K562 (cell line): ENCODE measurements around the gene TMEM184A. TPM values are rescaled to one million over a fixed set of nuclear protein-coding genes. Genes with fewer than 3 reads are reported as not detected.

Source experiments
- AFF4 ChIP-seq: sonication (generic); formaldehyde crosslinking; IDR thresholded peaks from 2 replicates; pipeline ENCODE4 v1.8.0; 2023; ENCODE audit warnings: mild to moderate bottlenecking, missing genetic modification reagents
- ARHGAP35 ChIP-seq: fragments of 450-650 bp; IDR thresholded peaks from 2 replicates; pipeline ENCODE4 v1.6.1; 2018; ENCODE audit not compliant: partially characterized antibody
- ATF1 ChIP-seq, 2 experiments: fragments of 450-650 bp in 1 of 2; IDR thresholded peaks; 2 replicates each; pipeline ENCODE4 v1.6.1; 2016; ENCODE audit warnings: missing compliant biosample characterization in 1 of 2, missing genetic modification characterization in 1 of 2
- C11orf30 ChIP-seq: fragments of 450-650 bp; IDR thresholded peaks from 2 replicates; pipeline ENCODE4 v1.6.1; 2016; ENCODE audit warnings: low read depth, mild to moderate bottlenecking
- DDX20 ChIP-seq: fragments of 450-650 bp; IDR thresholded peaks from 2 replicates; pipeline ENCODE4 v1.6.1; 2016; ENCODE audit warnings: missing genetic modification characterization, low read depth, mild to moderate bottlenecking, missing compliant biosample characterization, moderate library complexity
- ETV5 ChIP-seq: sonication (generic); formaldehyde crosslinking; IDR thresholded peaks from 2 replicates; pipeline ENCODE4 v1.4.0; 2020; ENCODE audit warnings: low read depth, mild to moderate bottlenecking, missing genetic modification reagents
- FOXK2 ChIP-seq, 2 experiments: fragments of 450-650 bp; IDR thresholded peaks in 1 of 2; conservative IDR thresholded peaks in 1 of 2; 2 replicates each; pipeline ENCODE4 v1.6.1; 2016; ENCODE audit warnings: low read depth in 2 of 2, mild to moderate bottlenecking in 1 of 2
- HDAC6 ChIP-seq: IDR thresholded peaks from 2 replicates; pipeline ENCODE4 v1.6.1; 2012; ENCODE audit warnings: low read depth, mild to moderate bottlenecking, control low read depth, inconsistent platforms, low read length, moderate library complexity
- MEF2A ChIP-seq: IDR thresholded peaks from 2 replicates; pipeline ENCODE4 v1.6.1; 2011; ENCODE audit warnings: low read depth, mild to moderate bottlenecking, low read length, moderate library complexity; ENCODE audit not compliant: control insufficient read depth
- MNT ChIP-seq, 2 experiments: fragments of 450-650 bp; conservative IDR thresholded peaks; 2 replicates each; pipeline ENCODE4 v1.6.1; 2017; ENCODE audit warnings: mild to moderate bottlenecking in 2 of 2, moderate library complexity in 2 of 2
- MYC ChIP-seq, 2 experiments: fragments of 250-450 bp in 1 of 2; sonication (Bioruptor Pico) in 1 of 2; IDR thresholded peaks; 2 replicates each; pipeline versions ENCODE4 v1.5.1 to v1.6.1; 2012 to 2021; ENCODE audit warnings: low read depth in 2 of 2, borderline replicate concordance in 1 of 2, improper control_type of control experiment in 1 of 2, low read length in 1 of 2, mild to moderate bottlenecking in 1 of 2, moderate library complexity in 1 of 2
- PREB ChIP-seq: sonication (generic); formaldehyde crosslinking; IDR thresholded peaks from 2 replicates; pipeline ENCODE4 v1.8.1; 2023; ENCODE audit warnings: mild to moderate bottlenecking, missing genetic modification reagents
- SAP30 ChIP-seq: fragments of 200-600 bp; sonication (generic); IDR thresholded peaks from 2 replicates; pipeline ENCODE4 v1.6.1; 2012; ENCODE audit warnings: borderline replicate concordance, low read depth, mild to moderate bottlenecking, moderate library complexity, low read length, control low read depth, inconsistent platforms; ENCODE audit not compliant: insufficient read depth, poor library complexity, severe bottlenecking
- TCF3 ChIP-seq: sonication (generic); formaldehyde crosslinking; IDR thresholded peaks from 2 replicates; pipeline ENCODE4 v1.4.0; 2020; ENCODE audit warnings: mild to moderate bottlenecking, missing genetic modification reagents
- ZNF644 ChIP-seq: fragments of 200-800 bp; sonication (Bioruptor generic); IDR thresholded peaks from 2 replicates; pipeline ENCODE4 v1.6.1; 2016; ENCODE audit warnings: low read depth, missing genetic modification characterization, missing compliant biosample characterization
- ZNF79 ChIP-seq: fragments of 250-450 bp; sonication (Bioruptor Pico); IDR thresholded peaks from 2 replicates; pipeline ENCODE4 v1.4.0; 2020; ENCODE audit warnings: low read depth, mild to moderate bottlenecking, moderate library complexity
- polyA plus RNA-seq, 8 experiments: library from polyadenylated mRNA; depleted of rRNA in 4 of 8; stranded (reverse) in 5 of 8; unstranded in 3 of 8; fragments of >200 nt; fragmentation: Nextera tagmentation in 2 of 8; fragmentation: Illumina TruSeq in 1 of 8; extraction: Ambion mirVana in 2 of 8; extraction: Trizol in 1 of 8; gene quantifications; 2 replicates each; pipeline versions ENCODE4 v1.2.1 to v1.2.3, GENCODE V29; 2011 to 2014; ENCODE audit warnings: inconsistent platforms in 1 of 8, missing spikeins in 1 of 8
- total RNA-seq, 7 experiments: library from RNA; depleted of rRNA in 6 of 7; stranded (reverse); fragments of >200 nt in 6 of 7; fragmentation: Illumina TruSeq in 2 of 7; extraction: Trizol in 2 of 7; gene quantifications; 2 replicates each; pipeline versions ENCODE4 v1.2.1 to v1.2.3, GENCODE V29; 2011 to 2021; ENCODE audit warnings: low replicate concordance in 1 of 7
- TF ChIP-seq, protein P1 (sequence below): IDR thresholded peaks from 2 replicates; pipeline ENCODE4 v1.6.1; 2016; ENCODE audit warnings: missing genetic modification characterization, missing compliant biosample characterization

Gene TMEM184A
- total and polyA plus RNA-seq, 9 of the 15 experiments (the other 6 are each of a cell fraction or from before 2014, with no cell fraction given) = 0.10 to 0.18 (median 0.11) TPM; not detected in 6

DNA sequence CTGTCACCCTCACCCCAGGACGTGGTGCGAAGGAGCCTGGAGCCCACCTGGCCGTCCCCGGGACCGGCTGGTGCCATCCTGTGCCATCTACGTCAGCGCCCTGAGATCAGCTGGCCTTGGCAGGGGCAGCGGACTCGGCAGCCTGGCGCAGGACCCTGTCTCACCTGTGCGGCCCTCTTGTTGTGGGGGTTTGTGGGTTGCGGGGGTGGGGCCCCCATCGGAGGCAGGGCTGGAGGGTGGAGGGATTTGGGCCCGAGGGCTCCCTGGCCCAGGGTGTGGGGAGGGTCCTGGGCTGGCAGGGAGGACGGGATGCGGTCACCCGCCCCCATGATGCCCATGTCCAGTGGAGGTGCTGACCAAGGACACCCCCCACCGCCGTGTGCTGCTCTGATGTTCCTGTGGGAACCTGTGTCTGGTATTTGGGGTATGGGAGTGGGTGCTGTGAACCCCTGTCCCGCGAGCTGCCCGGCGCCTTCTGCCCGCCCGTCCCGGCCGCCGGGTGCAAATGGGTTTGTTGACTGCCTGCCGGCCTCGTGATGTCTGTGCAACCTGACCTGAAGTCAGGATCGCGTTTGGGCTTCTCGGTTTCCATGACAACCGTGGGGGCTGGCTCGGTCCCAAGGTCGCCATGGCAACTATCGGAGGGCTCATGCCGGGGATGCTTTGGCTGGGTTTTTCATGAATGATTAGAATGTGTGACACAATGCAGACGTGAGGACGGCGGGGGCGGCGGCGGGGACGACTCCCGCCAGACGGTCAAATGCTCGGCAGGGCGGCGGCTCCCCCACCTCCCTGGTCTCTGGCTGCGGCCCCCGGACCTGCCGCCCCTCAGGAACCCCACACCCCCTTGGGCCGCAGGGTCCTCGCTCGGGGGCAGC, 18.2 kb downstream of the TMEM184A start (continued):
- TF ChIP-seq C11orf30 = no peak
- TF ChIP-seq ZNF79 = no peak
- TF ChIP-seq ATF1 (CRISPR knock-in tag; IDR thresholded peaks at IDR 0.05) = no peak
- TF ChIP-seq ATF1 (tag; IDR thresholded peaks at IDR 0.05) = peak; percentile 78
- peak; percentile 25 for TF ChIP-seq SAP30
- peak; percentile 28 for TF ChIP-seq ARHGAP35
- TF ChIP-seq, protein P1, sequence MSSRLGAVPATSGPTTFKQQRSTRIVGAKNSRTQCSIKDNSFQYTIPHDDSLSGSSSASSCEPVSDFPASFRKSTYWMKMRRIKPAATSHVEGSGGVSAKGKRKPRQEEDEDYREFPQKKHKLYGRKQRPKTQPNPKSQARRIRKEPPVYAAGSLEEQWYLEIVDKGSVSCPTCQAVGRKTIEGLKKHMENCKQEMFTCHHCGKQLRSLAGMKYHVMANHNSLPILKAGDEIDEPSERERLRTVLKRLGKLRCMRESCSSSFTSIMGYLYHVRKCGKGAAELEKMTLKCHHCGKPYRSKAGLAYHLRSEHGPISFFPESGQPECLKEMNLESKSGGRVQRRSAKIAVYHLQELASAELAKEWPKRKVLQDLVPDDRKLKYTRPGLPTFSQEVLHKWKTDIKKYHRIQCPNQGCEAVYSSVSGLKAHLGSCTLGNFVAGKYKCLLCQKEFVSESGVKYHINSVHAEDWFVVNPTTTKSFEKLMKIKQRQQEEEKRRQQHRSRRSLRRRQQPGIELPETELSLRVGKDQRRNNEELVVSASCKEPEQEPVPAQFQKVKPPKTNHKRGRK (tag) = no peak
- no peak for TF ChIP-seq ETV5 (CRISPR knock-in tag)
- TF ChIP-seq FOXK2 (conservative IDR thresholded peaks at IDR 0.05 in 1 of 2, IDR thresholded peaks at IDR 0.05 in 1 of 2; ENCODE audit: low read depth in 2 of 2) = no peak
- no peak for TF ChIP-seq HDAC6
- no peak for TF ChIP-seq MEF2A
- TF ChIP-seq MYC (IDR thresholded peaks at IDR 0.05; ENCODE audit: low read depth, low read length) = peak; percentile 55
- TF ChIP-seq MYC (CRISPR knock-in tag; IDR thresholded peaks at IDR 0.05; ENCODE audit: borderline replicate concordance, low read depth) = no peak
- no peak for TF ChIP-seq PREB (CRISPR knock-in tag)
- TF ChIP-seq ZNF644 (tag) = no peak
- TF ChIP-seq TCF3 = peak; percentile 74
- TF ChIP-seq MNT (conservative IDR thresholded peaks at IDR 0.05) = peak in 1 of 2 experiments; percentile 85; a peak in 3 of 4 replicates
- no peak for TF ChIP-seq DDX20 (tag)
- peak; percentile 53; the same call in 1 of the 2 replicates for TF ChIP-seq AFF4 (CRISPR knock-in tag)
